ENCODE results near the gene CSAD. TPM values are rescaled to one million over a fixed set of nuclear protein-coding genes. Genes with fewer than 3 reads are reported as not detected.
"Not testable (repeated sequence)": the region's sequence is repeated elsewhere in the genome, so short reads cannot be mapped to it uniquely, and the experiment has no call there.

The CSAD gene
- total RNA-seq, 6 donors from 2014 or later = 19.8 to 164 (median 28.6) TPM

- peaks cover 0 to 21% (median 15%) of the 10 kb centered on the region in 4 donors for H3K36me3 ChIP-seq
- TF ChIP-seq POLR2AphosphoS5 (IDR thresholded peaks at IDR 0.05) (peak in 1 of 2 donors; percentile 24), POLR2A (IDR thresholded peaks at IDR 0.05) (peak in 1 of 4 donors; percentile 36), EP300 (IDR thresholded peaks at IDR 0.05) (no peak)
- H3K4me1 ChIP-seq = peaks cover 12 to 28% (median 17%) of the 10 kb centered on the region in 4 donors
- peak within 1 kb of the TSS in 2 of 4 donors; percentile 23 to 65 for H3K27ac ChIP-seq
- no peaks in the 10 kb centered on the region for H3K27me3 ChIP-seq
- 26 to 34% methylated on average over 5 of the region's 5 CpGs for whole genome bisulfite sequencing, 2 donors
- peak within 1 kb of the TSS in 3 of 4 donors; percentile 8 to 23 (median 21) for H3K4me3 ChIP-seq
- H3K9me3 ChIP-seq = no peaks in the 10 kb centered on the region
- DNase-seq (peak in 1 of 2 donors; percentile 47), ATAC-seq (ENCODE audit: low FRiP score in 2 of 2) (peak in 1 of 2 donors; percentile 34)
Observed at GRCh38 chr12:53207042-53207441, 26.3 kb upstream of the CSAD start, which contains the start of gene ITGB7. TSS of gene ITGB7 (minus strand) at chr12:53207251. CDS start at chr12:53200443, 6,808 bp downstream.

- ATAC-seq (ENCODE audit: low FRiP score in 2 of 2) (peak; percentile 61 to 90), DNase-seq (peak in 1 of 2 donors; percentile 60)
- Histone ChIP-seq H3K9me3 (no peaks in the 10 kb centered on the region), H3K27me3 (no peaks in the 10 kb centered on the region), H3K36me3 (peaks cover 0 to 9% (median 3%) of the 10 kb centered on the region in 4 donors), H3K4me3 (no peak overlapping the region), H3K27ac (peak overlapping the region in 2 of 4 donors; percentile 23 to 30), H3K4me1 (peaks cover 12 to 28% (median 17%) of the 10 kb centered on the region in 4 donors)
- WGBS, 2 donors = 70 to 75% methylated on average over 7 of the region's 7 CpGs
- no peak for TF ChIP-seq POLR2A (IDR thresholded peaks at IDR 0.05)
- no peak for TF ChIP-seq CTCF (IDR thresholded peaks at IDR 0.05)
Observed at GRCh38 chr12:53205747-53206419, 25.2 kb upstream of the CSAD start.

- Histone ChIP-seq H3K9me3 (no peaks in the 10 kb centered on the region), H3K27ac (no peak overlapping the region), H3K27me3 (no peaks in the 10 kb centered on the region), H3K4me1 (peaks cover 12 to 23% (median 17%) of the 10 kb centered on the region in 4 donors), H3K4me3 (no peak overlapping the region), H3K36me3 (no peaks in the 10 kb centered on the region)
- no peak for TF ChIP-seq CTCF (IDR thresholded peaks at IDR 0.05)
- TF ChIP-seq EP300 (IDR thresholded peaks at IDR 0.05) = no peak
- TF ChIP-seq POLR2AphosphoS5 (IDR thresholded peaks at IDR 0.05) = no peak
- TF ChIP-seq POLR2A (IDR thresholded peaks at IDR 0.05) = no peak
- ATAC-seq (ENCODE audit: low FRiP score in 2 of 2) = no peak
- no peak for DNase-seq
- WGBS, 2 donors = 97 to 100% methylated on average over 1 of the region's 1 CpG
Observed at GRCh38 chr12:53204351-53204750, 23.6 kb upstream of the CSAD start.

GRCh38 chr12:53202316-53202715 lies 21.6 kb upstream of the CSAD start:
- not testable (repeated sequence) for ATAC-seq (ENCODE audit: low FRiP score in 2 of 2); H3K9me3 ChIP-seq; H3K36me3 ChIP-seq; H3K27me3 ChIP-seq; H3K4me3 ChIP-seq; DNase-seq; H3K27ac ChIP-seq
- H3K4me1 ChIP-seq = peaks cover 12 to 16% (median 15%) of the 10 kb centered on the region in 4 donors
- 91 to 92% methylated on average over 7 of the region's 7 CpGs for WGBS, 2 donors

- no peak overlapping the region for H3K27ac ChIP-seq
- ATAC-seq (ENCODE audit: low FRiP score in 2 of 2) (no peak), DNase-seq (no peak)
- no peak for TF ChIP-seq EP300 (IDR thresholded peaks at IDR 0.05)
- WGBS, 2 donors = 90 to 95% methylated on average over 4 of the region's 4 CpGs
- H3K27me3 ChIP-seq = no peaks in the 10 kb centered on the region
- H3K4me3 ChIP-seq = no peak overlapping the region
- no peaks in the 10 kb centered on the region for H3K9me3 ChIP-seq
- peaks cover 12 to 18% (median 15%) of the 10 kb centered on the region in 4 donors for H3K4me1 ChIP-seq
- no peaks in the 10 kb centered on the region for H3K36me3 ChIP-seq
Observed at GRCh38 chr12:53201639-53202038, 20.9 kb upstream of the CSAD start.

- H3K4me3 ChIP-seq = no peak overlapping the region
- no peaks in the 10 kb centered on the region for H3K9me3 ChIP-seq
- no peak for TF ChIP-seq CTCF (IDR thresholded peaks at IDR 0.05)
- no peak for TF ChIP-seq POLR2AphosphoS5 (IDR thresholded peaks at IDR 0.05)
- no peak for TF ChIP-seq POLR2A (IDR thresholded peaks at IDR 0.05)
- TF ChIP-seq EP300 (IDR thresholded peaks at IDR 0.05) = no peak
- no peaks in the 10 kb centered on the region for H3K27me3 ChIP-seq
- peaks cover 11 to 23% (median 13%) of the 10 kb centered on the region in 4 donors for H3K4me1 ChIP-seq
- WGBS, 2 donors = 44 to 52% methylated on average over 1 of the region's 1 CpG
- no peak overlapping the region for H3K27ac ChIP-seq
- ATAC-seq (ENCODE audit: low FRiP score in 2 of 2) (no peak), DNase-seq (no peak)
- H3K36me3 ChIP-seq = no peaks in the 10 kb centered on the region
Observed at GRCh38 chr12:53201177-53201541, 20.4 kb upstream of the CSAD start.
